K562 (cell line): ENCODE measurements around the gene NUP85. TPM values are rescaled to one million over a fixed set of nuclear protein-coding genes. Genes with fewer than 3 reads are reported as not detected.
A peak's percentile ranks its signal among the peaks of the same experiment; 100 is the strongest.

Source experiments
- ADNP ChIP-seq: fragments of 200-800 bp; sonication (Bioruptor generic); IDR thresholded peaks from 2 replicates; pipeline ENCODE4 v1.6.1; 2016; ENCODE audit warnings: missing genetic modification characterization, missing compliant biosample characterization
- ARHGAP35 ChIP-seq: fragments of 450-650 bp; IDR thresholded peaks from 2 replicates; pipeline ENCODE4 v1.6.1; 2018; ENCODE audit not compliant: partially characterized antibody
- ATF1 ChIP-seq, 2 experiments: fragments of 450-650 bp in 1 of 2; IDR thresholded peaks; 2 replicates each; pipeline ENCODE4 v1.6.1; 2016; ENCODE audit warnings: missing compliant biosample characterization in 1 of 2, missing genetic modification characterization in 1 of 2
- CEBPG ChIP-seq, 3 experiments: fragments of 200-800 bp in 1 of 3; sonication (Bioruptor generic) in 1 of 3; sonication (generic) in 1 of 3; formaldehyde crosslinking in 1 of 3; IDR thresholded peaks in 2 of 3; conservative IDR thresholded peaks in 1 of 3; 2 replicates each; pipeline versions ENCODE4 v1.6.1 to v1.8.0; 2016 to 2022; ENCODE audit warnings: missing compliant biosample characterization in 2 of 3, missing genetic modification characterization in 2 of 3, mild to moderate bottlenecking in 1 of 3, missing genetic modification reagents in 1 of 3
- ELF1 ChIP-seq: fragments of 200-800 bp; sonication (Bioruptor generic); IDR thresholded peaks from 2 replicates; pipeline ENCODE4 v1.6.1; 2016; ENCODE audit warnings: missing genetic modification characterization, missing compliant biosample characterization
- FOSL1 ChIP-seq: fragments of 200-800 bp; sonication (Bioruptor generic); conservative IDR thresholded peaks from 2 replicates; pipeline ENCODE4 v1.6.1; 2016; ENCODE audit warnings: missing genetic modification characterization, missing compliant biosample characterization
- NBN ChIP-seq: fragments of 450-650 bp; IDR thresholded peaks from 2 replicates; pipeline ENCODE4 v1.6.1; 2016; ENCODE audit warnings: low read depth, mild to moderate bottlenecking
- NONO ChIP-seq, 2 experiments: fragments of 200-400 bp in 1 of 2; fragments of 450-650 bp in 1 of 2; formaldehyde crosslinking in 1 of 2; IDR thresholded peaks; 2 replicates each; pipeline ENCODE4 v1.6.1; 2017; ENCODE audit warnings: low read depth in 2 of 2, mild to moderate bottlenecking in 2 of 2, moderate library complexity in 2 of 2, low read length in 1 of 2
- NR2C2 ChIP-seq, 2 experiments: fragments of 200-800 bp in 1 of 2; sonication (Bioruptor generic) in 1 of 2; sonication (generic) in 1 of 2; formaldehyde crosslinking in 1 of 2; IDR thresholded peaks; 2 replicates each; pipeline versions ENCODE4 v1.6.1 to v1.8.0; 2016 to 2022; ENCODE audit warnings: mild to moderate bottlenecking in 1 of 2, missing compliant biosample characterization in 1 of 2, missing genetic modification characterization in 1 of 2, missing genetic modification reagents in 1 of 2
- U2AF2 ChIP-seq: fragments of 200-400 bp; formaldehyde crosslinking; optimal IDR thresholded peaks from 2 replicates; pipeline ENCODE3; 2017; ENCODE audit warnings: low read depth, mild to moderate bottlenecking, low read length
- ZC3H11A ChIP-seq: IDR thresholded peaks from 2 replicates; pipeline ENCODE4 v1.6.1; 2012; ENCODE audit warnings: low read depth, low read length, improper control_type of control experiment
- ZNF384 ChIP-seq: IDR thresholded peaks from 2 replicates; pipeline ENCODE4 v1.6.1; 2012; ENCODE audit warnings: low read depth, low read length, improper control_type of control experiment
- ZNF431 ChIP-seq: sonication (generic); formaldehyde crosslinking; IDR thresholded peaks from 2 replicates; pipeline ENCODE4 v1.8.0; 2022; ENCODE audit warnings: mild to moderate bottlenecking, missing genetic modification reagents
- ZNF444 ChIP-seq: fragments of 250-450 bp; sonication (Bioruptor Pico); IDR thresholded peaks from 2 replicates; pipeline ENCODE4 v1.4.0; 2020; ENCODE audit warnings: mild to moderate bottlenecking, moderate library complexity
- polyA plus RNA-seq, 8 experiments: library from polyadenylated mRNA; depleted of rRNA in 4 of 8; stranded (reverse) in 5 of 8; unstranded in 3 of 8; fragments of >200 nt; fragmentation: Nextera tagmentation in 2 of 8; fragmentation: Illumina TruSeq in 1 of 8; extraction: Ambion mirVana in 2 of 8; extraction: Trizol in 1 of 8; gene quantifications; 2 replicates each; pipeline versions ENCODE4 v1.2.1 to v1.2.3, GENCODE V29; 2011 to 2014; ENCODE audit warnings: inconsistent platforms in 1 of 8, missing spikeins in 1 of 8
- total RNA-seq, 7 experiments: library from RNA; depleted of rRNA in 6 of 7; stranded (reverse); fragments of >200 nt in 6 of 7; fragmentation: Illumina TruSeq in 2 of 7; extraction: Trizol in 2 of 7; gene quantifications; 2 replicates each; pipeline versions ENCODE4 v1.2.1 to v1.2.3, GENCODE V29; 2011 to 2021; ENCODE audit warnings: low replicate concordance in 1 of 7
- TF ChIP-seq, protein P1 (sequence below): fragments of 200-800 bp; sonication (Bioruptor generic); IDR thresholded peaks from 2 replicates; pipeline ENCODE4 v1.6.1; 2017; ENCODE audit warnings: missing genetic modification characterization, missing compliant biosample characterization
- TF ChIP-seq, protein P2 (sequence below): fragments of 250-450 bp; sonication (Bioruptor Pico); IDR thresholded peaks from 2 replicates; pipeline ENCODE4 v1.5.1; 2021; ENCODE audit warnings: mild to moderate bottlenecking
- TF ChIP-seq, protein P3 (sequence below): fragments of 250-450 bp; sonication (Bioruptor Pico); IDR thresholded peaks from 2 replicates; pipeline ENCODE4 v1.8.0; 2022; ENCODE audit warnings: moderate library complexity, mild to moderate bottlenecking, inconsistent platforms
- TF ChIP-seq, protein P4 (sequence below): IDR thresholded peaks from 2 replicates; pipeline ENCODE4 v1.6.1; 2012; ENCODE audit warnings: low read depth, low read length, improper control_type of control experiment, borderline replicate concordance

NUP85 gene
- total and polyA plus RNA-seq, 9 of the 15 experiments (the other 6 are each of a cell fraction or from before 2014, with no cell fraction given): 50.2 to 177 (median 110) TPM

DNA sequence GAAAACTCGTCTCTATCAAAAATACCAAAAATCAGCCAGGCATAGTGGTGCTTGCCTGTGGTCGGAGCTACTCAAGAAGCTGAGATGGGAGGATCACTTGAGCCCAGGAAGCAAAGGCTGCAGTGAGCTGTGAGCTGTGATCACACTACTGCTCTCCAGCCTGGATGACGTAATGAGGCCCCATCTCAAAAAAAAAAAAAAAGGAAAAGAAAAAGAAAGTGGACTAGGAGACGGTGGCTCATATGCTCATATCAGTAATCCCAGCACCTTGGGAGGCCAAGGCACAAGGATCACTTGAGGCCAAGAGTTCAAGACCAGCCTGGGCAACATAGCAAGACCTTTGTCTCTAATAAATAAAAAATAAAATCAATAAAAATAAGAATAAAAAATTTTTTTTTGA, 13.9 kb upstream of the NUP85 start (continued):
- TF ChIP-seq, protein P1, sequence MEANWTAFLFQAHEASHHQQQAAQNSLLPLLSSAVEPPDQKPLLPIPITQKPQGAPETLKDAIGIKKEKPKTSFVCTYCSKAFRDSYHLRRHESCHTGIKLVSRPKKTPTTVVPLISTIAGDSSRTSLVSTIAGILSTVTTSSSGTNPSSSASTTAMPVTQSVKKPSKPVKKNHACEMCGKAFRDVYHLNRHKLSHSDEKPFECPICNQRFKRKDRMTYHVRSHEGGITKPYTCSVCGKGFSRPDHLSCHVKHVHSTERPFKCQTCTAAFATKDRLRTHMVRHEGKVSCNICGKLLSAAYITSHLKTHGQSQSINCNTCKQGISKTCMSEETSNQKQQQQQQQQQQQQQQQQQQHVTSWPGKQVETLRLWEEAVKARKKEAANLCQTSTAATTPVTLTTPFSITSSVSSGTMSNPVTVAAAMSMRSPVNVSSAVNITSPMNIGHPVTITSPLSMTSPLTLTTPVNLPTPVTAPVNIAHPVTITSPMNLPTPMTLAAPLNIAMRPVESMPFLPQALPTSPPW: no peak
- no peak for TF ChIP-seq ELF1 (tag)
- TF ChIP-seq ZNF431 (CRISPR knock-in tag): no peak
- TF ChIP-seq, protein P2, sequence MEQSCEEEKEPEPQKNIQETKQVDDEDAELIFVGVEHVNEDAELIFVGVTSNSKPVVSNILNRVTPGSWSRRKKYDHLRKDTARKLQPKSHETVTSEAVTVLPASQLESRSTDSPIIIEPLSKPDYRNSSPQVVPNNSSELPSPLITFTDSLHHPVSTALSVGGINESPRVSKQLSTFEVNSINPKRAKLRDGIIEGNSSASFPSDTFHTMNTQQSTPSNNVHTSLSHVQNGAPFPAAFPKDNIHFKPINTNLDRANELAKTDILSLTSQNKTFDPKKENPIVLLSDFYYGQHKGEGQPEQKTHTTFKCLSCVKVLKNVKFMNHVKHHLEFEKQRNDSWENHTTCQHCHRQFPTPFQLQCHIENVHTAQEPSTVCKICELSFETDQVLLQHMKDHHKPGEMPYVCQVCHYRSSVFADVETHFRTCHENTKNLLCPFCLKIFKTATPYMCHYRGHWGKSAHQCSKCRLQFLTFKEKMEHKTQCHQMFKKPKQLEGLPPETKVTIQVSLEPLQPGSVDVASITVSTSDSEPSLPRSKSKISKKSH (CRISPR knock-in tag): no peak
- no peak for TF ChIP-seq ARHGAP35
- TF ChIP-seq, protein P3, sequence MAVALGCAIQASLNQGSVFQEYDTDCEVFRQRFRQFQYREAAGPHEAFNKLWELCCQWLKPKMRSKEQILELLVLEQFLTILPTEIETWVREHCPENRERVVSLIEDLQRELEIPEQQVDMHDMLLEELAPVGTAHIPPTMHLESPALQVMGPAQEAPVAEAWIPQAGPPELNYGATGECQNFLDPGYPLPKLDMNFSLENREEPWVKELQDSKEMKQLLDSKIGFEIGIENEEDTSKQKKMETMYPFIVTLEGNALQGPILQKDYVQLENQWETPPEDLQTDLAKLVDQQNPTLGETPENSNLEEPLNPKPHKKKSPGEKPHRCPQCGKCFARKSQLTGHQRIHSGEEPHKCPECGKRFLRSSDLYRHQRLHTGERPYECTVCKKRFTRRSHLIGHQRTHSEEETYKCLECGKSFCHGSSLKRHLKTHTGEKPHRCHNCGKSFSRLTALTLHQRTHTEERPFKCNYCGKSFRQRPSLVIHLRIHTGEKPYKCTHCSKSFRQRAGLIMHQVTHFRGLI (CRISPR knock-in tag): no peak
- TF ChIP-seq U2AF2: no peak
- peak; percentile 96 for TF ChIP-seq ADNP (tag)
- TF ChIP-seq FOSL1 (tag): 0 out of 2 replicates have a peak, but pooled peaks have one; percentile 35
- TF ChIP-seq NR2C2 (CRISPR knock-in tag; IDR thresholded peaks at IDR 0.05): no peak
- TF ChIP-seq NR2C2 (tag; IDR thresholded peaks at IDR 0.05): no peak
- TF ChIP-seq CEBPG (CRISPR knock-in tag; IDR thresholded peaks at IDR 0.05): peak; percentile 54; the same call in 1 of the 2 replicates
- peak in 1 of 2 experiments; percentile 86; a peak in 2 of 4 replicates for TF ChIP-seq CEBPG (tag; conservative IDR thresholded peaks at IDR 0.05 in 1 of 2, IDR thresholded peaks at IDR 0.05 in 1 of 2)
- no peak for TF ChIP-seq NONO (IDR thresholded peaks at IDR 0.05; ENCODE audit: low read depth in 2 of 2, low read length in 1 of 2)
- TF ChIP-seq NBN: peak; percentile 65; the same call in 1 of the 2 replicates
- TF ChIP-seq ZC3H11A: no peak
- TF ChIP-seq, protein P4, sequence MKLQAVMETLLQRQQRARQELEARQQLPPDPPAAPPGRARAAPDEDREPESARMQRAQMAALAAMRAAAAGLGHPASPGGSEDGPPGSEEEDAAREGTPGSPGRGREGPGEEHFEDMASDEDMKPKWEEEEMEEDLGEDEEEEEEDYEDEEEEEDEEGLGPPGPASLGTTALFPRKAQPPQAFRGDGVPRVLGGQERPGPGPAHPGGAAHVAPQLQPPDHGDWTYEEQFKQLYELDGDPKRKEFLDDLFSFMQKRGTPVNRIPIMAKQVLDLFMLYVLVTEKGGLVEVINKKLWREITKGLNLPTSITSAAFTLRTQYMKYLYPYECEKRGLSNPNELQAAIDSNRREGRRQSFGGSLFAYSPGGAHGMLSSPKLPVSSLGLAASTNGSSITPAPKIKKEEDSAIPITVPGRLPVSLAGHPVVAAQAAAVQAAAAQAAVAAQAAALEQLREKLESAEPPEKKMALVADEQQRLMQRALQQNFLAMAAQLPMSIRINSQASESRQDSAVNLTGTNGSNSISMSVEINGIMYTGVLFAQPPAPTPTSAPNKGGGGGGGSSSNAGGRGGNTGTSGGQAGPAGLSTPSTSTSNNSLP: no peak
- TF ChIP-seq ATF1 (CRISPR knock-in tag; IDR thresholded peaks at IDR 0.05): no peak
- peak; percentile 75 for TF ChIP-seq ATF1 (tag; IDR thresholded peaks at IDR 0.05)
- peak; percentile 97 for TF ChIP-seq ZNF384
- TF ChIP-seq ZNF444 (CRISPR knock-in tag): no peak
